ENCODE measurements around the gene RALGAPA2.

- TF ChIP-seq CTCF (IDR thresholded peaks at IDR 0.05): no peak
- no peak for TF ChIP-seq POLR2A (IDR thresholded peaks at IDR 0.05; ENCODE audit: low read depth)
- TF ChIP-seq POLR2AphosphoS5 (IDR thresholded peaks at IDR 0.05): no peak
- no peak for TF ChIP-seq EP300 (IDR thresholded peaks at IDR 0.05)
Measured at GRCh38 chr20:20562507-20562906, 149.9 kb downstream of the RALGAPA2 start.

Data from esophagus muscularis mucosa (tissue), 4 donors.